ENCODE results near the gene HCN2.
A peak's percentile ranks its signal among the peaks of the same experiment; 100 is the strongest.

HCN2 gene

GRCh38 chr19:589693-590395 lies at the start of gene HCN2:
TSS of gene HCN2 (plus strand) at chr19:589881. CDS start at chr19:589946, 65 bp downstream.
- DNase-seq (ENCODE audit: low spot score), result no peak
- H3K4me3 Mint-ChIP-seq, result no peak within 1 kb of the TSS
- no peak within 1 kb of the TSS for H3K27ac Mint-ChIP-seq
- H3K27me3 Mint-ChIP-seq (ENCODE audit: low read depth), result peaks cover 27% of the 10 kb centered on the region
- H3K4me1 Mint-ChIP-seq (ENCODE audit: low read depth), result no peaks in the 10 kb centered on the region
- no peaks in the 10 kb centered on the region for H3K36me3 Mint-ChIP-seq (ENCODE audit: low read depth)
- H3K9me3 Mint-ChIP-seq, result no peaks in the 10 kb centered on the region

GRCh38 chr19:540867-541637 lies 48.6 kb upstream of the HCN2 start:
- no peaks in the 10 kb centered on the region for H3K9me3 Mint-ChIP-seq
- H3K4me1 Mint-ChIP-seq (ENCODE audit: low read depth), result peaks cover 6% of the 10 kb centered on the region
- H3K36me3 Mint-ChIP-seq (ENCODE audit: low read depth), result peaks cover 8% of the 10 kb centered on the region
- no peak for DNase-seq (ENCODE audit: low spot score)
- H3K27me3 Mint-ChIP-seq (ENCODE audit: low read depth), result no peaks in the 10 kb centered on the region
- H3K27ac Mint-ChIP-seq, result no peak overlapping the region
- H3K4me3 Mint-ChIP-seq, result no peak overlapping the region

- H3K4me3 Mint-ChIP-seq, result no peak overlapping the region
- peaks cover 6% of the 10 kb centered on the region for H3K4me1 Mint-ChIP-seq (ENCODE audit: low read depth)
- no peaks in the 10 kb centered on the region for H3K27me3 Mint-ChIP-seq (ENCODE audit: low read depth)
- H3K36me3 Mint-ChIP-seq (ENCODE audit: low read depth), result peaks cover 8% of the 10 kb centered on the region
- DNase-seq (ENCODE audit: low spot score), result no peak
- no peak overlapping the region for H3K27ac Mint-ChIP-seq
- no peaks in the 10 kb centered on the region for H3K9me3 Mint-ChIP-seq
Measured at GRCh38 chr19:541699-542098, 48.0 kb upstream of the HCN2 start.

- no peak overlapping the region for H3K27ac Mint-ChIP-seq
- H3K36me3 Mint-ChIP-seq (ENCODE audit: low read depth), result peaks cover 8% of the 10 kb centered on the region
- DNase-seq (ENCODE audit: low spot score), result no peak
Measured at GRCh38 chr19:542173-542866, 47.4 kb upstream of the HCN2 start.

GRCh38 chr19:543910-544608 lies 45.6 kb upstream of the HCN2 start, which contains the start of gene GZMM:
TSS of gene GZMM (plus strand) at chr19:544053. CDS start at chr19:544072, 19 bp downstream.
- Mint-ChIP-seq H3K27me3 (ENCODE audit: low read depth) (no peaks in the 10 kb centered on the region), H3K4me3 (peak within 1 kb of the TSS; percentile 87), H3K36me3 (ENCODE audit: low read depth) (peaks cover 2% of the 10 kb centered on the region), H3K9me3 (no peaks in the 10 kb centered on the region), H3K4me1 (ENCODE audit: low read depth) (peaks cover 8% of the 10 kb centered on the region), H3K27ac (peak within 1 kb of the TSS; percentile 89)
- DNase-seq (ENCODE audit: low spot score), result peak; percentile 57

More at GRCh38 chr19:542173-542866, 47.4 kb upstream of the HCN2 start:
- H3K4me3 Mint-ChIP-seq, result no peak overlapping the region
- no peaks in the 10 kb centered on the region for H3K27me3 Mint-ChIP-seq (ENCODE audit: low read depth)
- H3K4me1 Mint-ChIP-seq (ENCODE audit: low read depth), result peaks cover 6% of the 10 kb centered on the region
- no peaks in the 10 kb centered on the region for H3K9me3 Mint-ChIP-seq

GRCh38 chr19:547117-547516 lies 42.6 kb upstream of the HCN2 start:
- Mint-ChIP-seq H3K4me1 (ENCODE audit: low read depth) (peaks cover 8% of the 10 kb centered on the region), H3K27ac (no peak overlapping the region), H3K4me3 (no peak overlapping the region), H3K27me3 (ENCODE audit: low read depth) (no peaks in the 10 kb centered on the region), H3K36me3 (ENCODE audit: low read depth) (peaks cover 2% of the 10 kb centered on the region), H3K9me3 (no peaks in the 10 kb centered on the region)
- DNase-seq (ENCODE audit: low spot score), result no peak

GRCh38 chr19:547836-548720 lies 41.6 kb upstream of the HCN2 start:
- H3K4me1 Mint-ChIP-seq (ENCODE audit: low read depth), result peaks cover 8% of the 10 kb centered on the region
- H3K9me3 Mint-ChIP-seq, result no peaks in the 10 kb centered on the region
- H3K36me3 Mint-ChIP-seq (ENCODE audit: low read depth), result peaks cover 2% of the 10 kb centered on the region
- no peaks in the 10 kb centered on the region for H3K27me3 Mint-ChIP-seq (ENCODE audit: low read depth)
- no peak overlapping the region for H3K4me3 Mint-ChIP-seq
- H3K27ac Mint-ChIP-seq, result no peak overlapping the region
- DNase-seq (ENCODE audit: low spot score), result no peak

- Mint-ChIP-seq H3K27me3 (ENCODE audit: low read depth) (no peaks in the 10 kb centered on the region), H3K9me3 (no peaks in the 10 kb centered on the region), H3K27ac (no peak overlapping the region), H3K4me1 (ENCODE audit: low read depth) (peaks cover 5% of the 10 kb centered on the region), H3K4me3 (no peak overlapping the region), H3K36me3 (ENCODE audit: low read depth) (no peaks in the 10 kb centered on the region)
- DNase-seq (ENCODE audit: low spot score), result no peak
Measured at GRCh38 chr19:548886-549830, 40.5 kb upstream of the HCN2 start.

- Mint-ChIP-seq H3K27ac (no peak overlapping the region), H3K4me3 (no peak overlapping the region), H3K4me1 (ENCODE audit: low read depth) (no peaks in the 10 kb centered on the region), H3K36me3 (ENCODE audit: low read depth) (no peaks in the 10 kb centered on the region), H3K27me3 (ENCODE audit: low read depth) (no peaks in the 10 kb centered on the region), H3K9me3 (no peaks in the 10 kb centered on the region)
- no peak for DNase-seq (ENCODE audit: low spot score)
Measured at GRCh38 chr19:554817-555216, 34.9 kb upstream of the HCN2 start.

GRCh38 chr19:555474-555808 lies 34.2 kb upstream of the HCN2 start:
- H3K27me3 Mint-ChIP-seq (ENCODE audit: low read depth), result no peaks in the 10 kb centered on the region
- no peak overlapping the region for H3K4me3 Mint-ChIP-seq

GRCh38 chr19:556611-557382 lies 32.9 kb upstream of the HCN2 start:
- no peaks in the 10 kb centered on the region for H3K4me1 Mint-ChIP-seq (ENCODE audit: low read depth)
- H3K9me3 Mint-ChIP-seq, result no peaks in the 10 kb centered on the region
- no peak overlapping the region for H3K4me3 Mint-ChIP-seq
- no peak for DNase-seq (ENCODE audit: low spot score)
- H3K27me3 Mint-ChIP-seq (ENCODE audit: low read depth), result no peaks in the 10 kb centered on the region
- H3K36me3 Mint-ChIP-seq (ENCODE audit: low read depth), result no peaks in the 10 kb centered on the region
- no peak overlapping the region for H3K27ac Mint-ChIP-seq

More at GRCh38 chr19:555474-555808, 34.2 kb upstream of the HCN2 start:
- H3K9me3 Mint-ChIP-seq, result no peaks in the 10 kb centered on the region
- no peaks in the 10 kb centered on the region for H3K4me1 Mint-ChIP-seq (ENCODE audit: low read depth)
- no peaks in the 10 kb centered on the region for H3K36me3 Mint-ChIP-seq (ENCODE audit: low read depth)
- no peak for DNase-seq (ENCODE audit: low spot score)
- H3K27ac Mint-ChIP-seq, result no peak overlapping the region

Data from T-helper 2 cell treated with Interferon-gamma antibody and Interleukin-4, amounts not matched to agents 5 μg/mL and 100 μg/mL, for 36 hours (primary cell).